Activated naive CD4-positive, alpha-beta T cell treated with anti-CD3 and anti-CD28 coated beads, Interleukin-2, amount 50 U/mL, for 24 hours (primary cell): ENCODE data around the gene LNPEP.

ENCODE experiments used
- H3K27ac Mint-ChIP-seq: one replicate; pipeline ENCODE4 v1.8.0; 2021; ENCODE audit warnings: mild to moderate bottlenecking, mixed read lengths
- H3K27me3 Mint-ChIP-seq: one replicate; pipeline ENCODE4 v1.8.0; 2021; ENCODE audit warnings: mixed read lengths
- H3K36me3 Mint-ChIP-seq: one replicate; pipeline ENCODE4 v1.8.0; 2021; ENCODE audit warnings: mixed read lengths
- H3K4me1 Mint-ChIP-seq: one replicate; pipeline ENCODE4 v1.8.0; 2021; ENCODE audit warnings: mixed read lengths
- H3K4me3 Mint-ChIP-seq: one replicate; pipeline ENCODE4 v1.8.0; 2021; ENCODE audit warnings: mild to moderate bottlenecking, mixed read lengths
- H3K9me3 Mint-ChIP-seq: one replicate; pipeline ENCODE4 v1.8.0; 2021; ENCODE audit warnings: mixed read lengths

Gene LNPEP

DNA sequence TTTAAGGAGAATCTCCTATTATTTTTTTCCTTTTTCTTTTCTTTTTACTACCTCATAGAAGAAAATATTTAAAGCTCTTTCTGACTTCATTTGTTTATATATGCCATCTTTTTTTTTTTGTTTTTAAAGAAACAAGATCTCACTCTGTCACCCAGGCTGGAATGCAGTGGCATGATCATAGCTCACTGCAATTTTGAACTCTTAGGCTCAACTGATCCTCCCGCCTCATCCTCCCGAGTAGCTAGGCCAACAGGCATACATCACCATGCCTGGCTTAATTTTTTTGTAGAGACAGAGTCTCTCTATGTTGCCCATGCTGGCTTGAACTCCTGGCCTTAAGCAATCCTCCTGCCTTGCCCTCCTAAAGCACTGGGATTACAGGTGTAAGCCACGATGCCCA lies 59.5 kb downstream of the LNPEP start:
- H3K36me3 Mint-ChIP-seq, result peaks cover 29% of the 10 kb centered on the region

DNA sequence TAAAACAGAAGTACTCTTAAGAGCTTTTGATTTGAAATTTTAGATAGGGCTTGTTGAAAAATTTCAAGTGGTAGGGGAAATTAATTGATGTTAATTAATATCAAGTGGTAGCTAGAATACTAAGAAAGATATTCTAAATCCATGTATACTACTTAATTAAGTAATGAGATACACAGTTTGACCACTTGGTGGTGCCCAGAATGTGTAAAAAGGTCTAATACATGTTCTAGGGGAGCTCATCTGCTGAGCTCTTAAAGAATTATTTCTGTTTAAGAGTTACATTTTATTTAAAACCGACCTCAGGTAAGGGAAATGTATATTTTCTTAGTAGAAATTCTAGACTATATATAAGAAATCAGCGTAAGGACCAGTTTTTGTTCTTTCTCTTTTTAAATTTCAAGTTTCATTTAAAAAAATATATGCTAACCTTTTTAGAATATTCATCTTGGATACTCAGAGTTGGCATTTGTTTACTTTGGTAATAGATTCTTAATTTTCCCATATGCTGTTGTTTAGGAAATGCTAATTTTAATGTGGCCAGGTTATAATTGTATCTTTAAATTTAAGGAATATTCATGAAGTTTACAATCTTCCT lies 61.5 kb downstream of the LNPEP start:
- Mint-ChIP-seq H3K4me1 (peaks cover 42% of the 10 kb centered on the region), H3K9me3 (no peaks in the 10 kb centered on the region), H3K27ac (peak overlapping the region; percentile 18), H3K27me3 (no peaks in the 10 kb centered on the region), H3K4me3 (no peak overlapping the region), H3K36me3 (peaks cover 20% of the 10 kb centered on the region)

More for the DNA sequence above, 59.5 kb downstream of the LNPEP start:
- peaks cover 56% of the 10 kb centered on the region for H3K4me1 Mint-ChIP-seq
- peak overlapping the region; percentile 87 for H3K27ac Mint-ChIP-seq
- no peak overlapping the region for H3K4me3 Mint-ChIP-seq
- no peaks in the 10 kb centered on the region for H3K27me3 Mint-ChIP-seq
- no peaks in the 10 kb centered on the region for H3K9me3 Mint-ChIP-seq

DNA sequence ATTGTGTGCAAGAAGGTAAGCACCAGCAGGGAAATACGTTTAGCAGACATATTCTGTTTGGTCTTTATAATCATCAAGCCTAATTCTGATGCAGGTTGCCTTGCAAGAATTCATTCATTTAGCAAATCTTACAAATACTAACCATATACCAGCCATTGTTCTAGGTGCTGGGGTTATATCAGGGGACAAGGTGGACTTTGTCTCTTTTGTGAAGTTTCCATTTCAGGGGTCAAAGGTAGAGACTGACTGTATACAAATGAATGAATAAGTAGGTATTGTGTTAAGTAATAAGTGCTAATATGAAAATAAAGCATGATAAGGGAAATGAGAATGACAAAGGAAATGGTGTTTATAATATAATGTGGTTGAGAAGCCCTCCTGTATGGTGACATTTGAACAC lies 64.0 kb downstream of the LNPEP start:
- Mint-ChIP-seq H3K9me3 (no peaks in the 10 kb centered on the region), H3K4me1 (peaks cover 26% of the 10 kb centered on the region), H3K27ac (peak overlapping the region; percentile 71), H3K36me3 (peaks cover 14% of the 10 kb centered on the region), H3K27me3 (no peaks in the 10 kb centered on the region), H3K4me3 (no peak overlapping the region)

DNA sequence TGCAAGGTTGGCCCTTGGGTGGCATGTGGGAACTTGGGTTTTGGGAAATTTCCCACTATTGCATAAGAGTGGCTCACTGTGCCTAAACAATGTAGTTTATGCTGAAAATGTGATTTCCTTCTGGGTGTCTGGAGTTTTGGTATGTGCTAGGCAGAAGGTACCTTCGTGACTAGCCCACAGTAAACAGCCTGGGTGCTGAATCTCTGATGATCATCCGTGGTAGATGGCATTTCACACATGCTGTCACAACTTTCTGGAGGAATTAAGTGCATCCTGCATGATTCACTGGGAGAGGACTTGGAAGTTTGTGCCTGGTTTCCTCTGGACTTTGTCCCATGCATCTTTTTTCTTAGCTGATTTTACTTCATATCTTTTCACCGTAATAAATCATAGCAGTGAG lies 64.5 kb downstream of the LNPEP start:
- no peak overlapping the region for H3K27ac Mint-ChIP-seq
- no peaks in the 10 kb centered on the region for H3K27me3 Mint-ChIP-seq
- H3K9me3 Mint-ChIP-seq, result no peaks in the 10 kb centered on the region
- no peak overlapping the region for H3K4me3 Mint-ChIP-seq
- H3K4me1 Mint-ChIP-seq, result peaks cover 26% of the 10 kb centered on the region
- peaks cover 13% of the 10 kb centered on the region for H3K36me3 Mint-ChIP-seq

DNA sequence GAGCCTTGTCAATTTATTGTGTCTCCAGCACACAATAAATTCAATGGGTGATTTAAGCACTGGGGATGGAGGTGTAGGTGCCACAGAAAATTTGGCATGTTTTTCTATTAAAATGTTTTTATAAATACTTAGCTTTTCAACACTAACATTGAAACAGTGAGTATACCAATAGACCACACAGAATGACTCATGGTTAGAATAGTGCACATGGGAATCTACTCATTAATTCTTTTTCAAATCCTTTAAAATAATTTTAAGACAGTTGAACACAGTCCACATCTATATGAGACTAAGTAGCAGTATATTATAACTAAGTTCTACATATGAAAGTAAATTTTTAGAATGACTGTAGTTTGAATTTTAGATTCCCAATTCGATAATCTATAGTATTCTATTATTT lies 67.1 kb downstream of the LNPEP start:
- peaks cover 15% of the 10 kb centered on the region for H3K36me3 Mint-ChIP-seq
- no peak overlapping the region for H3K4me3 Mint-ChIP-seq
- no peaks in the 10 kb centered on the region for H3K27me3 Mint-ChIP-seq
- H3K27ac Mint-ChIP-seq, result no peak overlapping the region
- H3K4me1 Mint-ChIP-seq, result peaks cover 33% of the 10 kb centered on the region
- no peaks in the 10 kb centered on the region for H3K9me3 Mint-ChIP-seq

DNA sequence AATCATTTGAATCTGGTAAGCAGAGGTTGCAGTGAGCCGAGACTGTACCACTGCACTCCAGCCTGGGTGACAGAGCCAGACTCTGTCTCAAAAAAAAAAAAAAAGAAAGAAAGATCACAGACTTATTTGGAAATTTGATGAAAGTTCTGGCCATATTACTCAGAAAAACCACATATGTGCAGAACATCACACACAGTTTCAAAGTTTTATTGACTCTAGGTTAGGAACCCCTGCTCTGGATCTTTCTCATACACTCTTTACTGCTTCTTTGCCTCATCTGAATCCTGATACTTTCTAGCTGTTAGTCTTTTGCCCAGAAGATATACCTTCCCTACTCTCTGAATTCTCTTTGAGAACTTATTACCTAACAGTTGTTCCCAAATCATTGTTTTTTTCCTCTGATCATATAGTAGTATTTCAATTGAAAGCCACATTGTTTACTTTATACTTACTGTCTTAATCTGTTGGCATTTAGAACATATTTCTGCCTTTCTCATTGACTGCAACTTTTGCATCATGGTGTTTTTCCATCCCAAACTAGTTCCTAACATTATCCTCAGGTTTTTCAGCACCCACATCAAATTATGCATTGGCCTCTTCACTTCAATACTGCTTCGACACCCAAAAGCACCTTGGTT lies 68.7 kb downstream of the LNPEP start:
- peaks cover 30% of the 10 kb centered on the region for H3K4me1 Mint-ChIP-seq
- peak overlapping the region; percentile 27 for H3K27ac Mint-ChIP-seq
- H3K4me3 Mint-ChIP-seq, result no peak overlapping the region

DNA sequence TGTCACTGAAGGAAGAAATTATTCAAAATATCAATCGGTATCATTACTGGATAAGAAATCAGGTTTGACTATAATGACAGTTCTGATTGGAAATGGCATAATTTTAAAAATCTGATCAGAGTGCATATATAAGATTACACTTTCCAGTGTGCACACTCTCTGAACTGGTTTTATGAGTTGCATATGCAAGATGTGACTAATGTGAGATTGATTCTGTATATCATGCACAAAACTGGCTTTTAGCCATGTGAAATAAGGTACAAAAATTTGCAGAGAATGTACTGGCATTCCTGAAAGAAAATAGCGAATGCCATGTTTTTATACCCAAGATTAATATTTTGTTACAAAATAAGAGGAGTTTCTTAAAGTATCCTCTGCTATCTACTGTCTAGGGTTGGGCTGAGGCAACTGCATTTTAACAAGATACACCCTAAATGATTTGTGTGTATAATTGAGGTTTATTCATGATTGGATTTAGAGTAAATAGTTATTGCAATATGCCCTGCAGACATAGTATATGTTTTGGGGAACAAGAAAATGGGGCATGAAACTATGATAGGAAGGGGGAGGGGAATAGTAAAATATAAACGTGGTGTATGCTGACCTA lies 70.7 kb downstream of the LNPEP start:
- Mint-ChIP-seq H3K9me3 (no peaks in the 10 kb centered on the region), H3K27me3 (no peaks in the 10 kb centered on the region), H3K4me3 (no peak overlapping the region), H3K36me3 (peaks cover 8% of the 10 kb centered on the region), H3K27ac (peak overlapping the region; percentile 47), H3K4me1 (peaks cover 47% of the 10 kb centered on the region)

More for the DNA sequence above, 68.7 kb downstream of the LNPEP start:
- Mint-ChIP-seq H3K9me3 (no peaks in the 10 kb centered on the region), H3K36me3 (peaks cover 6% of the 10 kb centered on the region), H3K27me3 (no peaks in the 10 kb centered on the region)

DNA sequence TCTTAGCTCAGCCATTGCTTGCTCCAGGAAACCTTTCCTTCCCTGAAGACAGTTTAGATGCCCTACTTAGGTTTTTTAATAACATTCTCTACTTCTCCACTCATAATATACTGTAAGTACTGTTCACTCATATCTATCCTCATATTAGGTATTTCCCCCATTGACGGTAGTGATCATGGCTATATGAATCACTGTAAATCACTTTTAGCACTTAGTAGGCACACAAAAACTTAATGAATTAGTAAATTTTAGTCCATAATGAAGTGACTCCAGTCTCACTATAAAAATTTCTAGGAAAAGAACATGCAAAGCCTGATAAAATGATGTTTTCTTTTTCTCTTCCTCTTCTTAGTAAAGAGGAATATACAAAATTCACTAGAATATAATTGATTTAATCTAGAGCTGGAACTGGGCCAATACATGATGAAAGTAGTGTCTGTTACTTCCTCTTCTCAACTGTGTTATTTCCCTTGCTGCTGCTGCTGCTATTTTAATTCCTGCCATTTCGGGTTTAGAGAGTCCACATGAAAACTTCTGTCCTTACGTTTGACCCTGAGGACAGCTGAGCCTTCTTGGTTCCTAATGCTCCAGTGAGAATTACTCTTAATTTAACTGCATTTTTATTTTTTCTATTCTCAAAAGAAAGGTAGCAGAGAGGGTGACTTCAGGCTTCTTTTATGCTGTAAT lies 73.5 kb downstream of the LNPEP start:
- Mint-ChIP-seq H3K27ac (peak overlapping the region; percentile 86), H3K9me3 (no peaks in the 10 kb centered on the region), H3K4me1 (peaks cover 51% of the 10 kb centered on the region), H3K4me3 (peak overlapping the region; percentile 64), H3K27me3 (no peaks in the 10 kb centered on the region), H3K36me3 (peaks cover 15% of the 10 kb centered on the region)

DNA sequence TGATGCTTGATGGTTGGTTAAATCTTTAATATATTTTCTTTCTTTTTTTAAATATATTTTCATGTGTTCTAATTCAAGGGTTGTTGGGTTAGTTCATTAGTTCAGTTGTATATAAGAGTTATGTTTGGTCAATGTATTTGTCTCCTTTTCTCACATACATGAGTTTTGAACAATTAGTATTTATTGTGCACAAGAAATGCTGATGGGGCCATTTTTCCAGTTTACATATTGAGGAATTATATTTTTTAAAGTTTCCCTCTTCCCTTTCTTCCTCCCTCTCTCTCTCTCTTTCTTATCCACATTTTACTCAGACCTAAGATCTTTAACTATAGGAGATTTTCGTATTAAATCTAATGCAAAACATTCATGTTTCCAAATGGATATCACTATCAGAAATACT lies 74.0 kb downstream of the LNPEP start:
- peaks cover 18% of the 10 kb centered on the region for H3K36me3 Mint-ChIP-seq
- H3K4me3 Mint-ChIP-seq, result peak overlapping the region; percentile 39

DNA sequence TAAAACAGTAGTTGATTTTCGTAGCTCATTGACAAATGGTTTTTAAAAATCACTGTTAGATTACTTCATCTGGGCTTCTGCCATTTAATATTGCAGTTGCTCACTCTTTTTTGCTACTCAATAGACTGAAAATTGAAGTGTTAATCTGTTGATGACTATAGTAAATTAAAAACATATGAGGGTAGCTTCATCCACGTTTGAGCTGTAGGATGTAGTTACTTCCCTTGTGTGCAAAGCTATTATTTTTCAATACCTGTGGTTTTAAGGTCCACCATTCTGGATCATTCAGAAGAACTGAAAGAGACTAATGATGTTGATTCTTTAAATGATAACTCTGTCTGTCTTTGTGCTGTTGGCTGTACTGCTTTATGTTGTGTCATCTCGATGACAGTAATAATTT lies 74.7 kb downstream of the LNPEP start:
- Mint-ChIP-seq H3K9me3 (no peaks in the 10 kb centered on the region), H3K27ac (no peak overlapping the region), H3K4me1 (peaks cover 48% of the 10 kb centered on the region)

More for the DNA sequence above, 74.0 kb downstream of the LNPEP start:
- Mint-ChIP-seq H3K9me3 (no peaks in the 10 kb centered on the region), H3K27ac (peak overlapping the region; percentile 82), H3K4me1 (peaks cover 49% of the 10 kb centered on the region), H3K27me3 (no peaks in the 10 kb centered on the region)

DNA sequence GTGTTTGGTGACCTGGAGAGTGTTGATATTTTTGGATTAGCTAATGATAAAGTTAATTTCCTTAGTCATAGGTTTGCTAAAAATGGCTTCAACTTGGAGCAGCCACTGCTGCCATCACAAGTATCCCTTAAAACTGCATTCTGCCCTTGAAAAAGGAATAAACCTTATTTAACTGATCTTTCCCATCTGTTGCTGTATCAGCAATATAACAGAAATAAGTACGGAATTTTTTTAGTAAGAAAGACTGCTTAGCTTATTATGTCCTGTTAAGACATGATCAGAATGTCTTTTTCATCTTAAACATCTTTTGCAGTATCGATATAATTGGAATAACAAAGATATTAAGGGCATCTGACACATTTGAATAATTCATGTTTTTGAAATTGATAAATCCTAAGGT lies 75.7 kb downstream of the LNPEP start:
- peaks cover 20% of the 10 kb centered on the region for H3K36me3 Mint-ChIP-seq
- no peak overlapping the region for H3K27ac Mint-ChIP-seq

More for the DNA sequence above, 74.7 kb downstream of the LNPEP start:
- Mint-ChIP-seq H3K4me3 (no peak overlapping the region), H3K27me3 (no peaks in the 10 kb centered on the region), H3K36me3 (peaks cover 18% of the 10 kb centered on the region)

DNA sequence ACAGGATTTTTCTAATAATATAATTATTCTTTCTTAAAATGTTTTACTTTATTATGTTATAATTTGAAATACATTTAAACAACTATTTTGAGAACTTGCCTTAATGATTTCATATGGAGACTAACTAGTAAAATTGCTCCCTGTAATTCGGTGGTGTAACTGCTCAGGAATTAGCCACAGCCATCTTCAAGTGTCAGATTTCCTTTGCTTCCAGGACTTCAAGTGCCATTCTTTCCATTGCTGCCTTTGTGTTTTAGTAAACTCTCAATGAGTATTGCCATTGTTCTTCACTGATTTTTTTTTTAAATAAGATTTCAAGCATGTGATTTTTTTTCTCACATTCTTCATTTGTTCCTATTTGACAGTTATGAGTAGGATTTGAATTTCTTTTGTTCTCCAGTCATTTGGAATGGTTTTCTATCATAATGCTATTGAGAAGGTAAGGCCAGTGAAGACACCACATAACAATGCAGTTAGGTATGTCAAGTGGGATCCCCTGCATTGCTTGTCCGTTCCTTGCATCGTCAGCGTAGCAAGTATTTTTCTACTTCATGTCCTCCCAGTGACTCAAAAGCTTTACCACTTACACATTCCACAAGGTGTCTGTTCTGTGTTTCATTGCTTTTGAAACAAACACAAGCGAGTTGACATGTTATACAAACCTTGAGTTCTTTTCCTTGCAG lies 83.7 kb downstream of the LNPEP start:
- Mint-ChIP-seq H3K27ac (no peak overlapping the region), H3K27me3 (no peaks in the 10 kb centered on the region), H3K4me1 (peaks cover 49% of the 10 kb centered on the region), H3K9me3 (no peaks in the 10 kb centered on the region), H3K4me3 (no peak overlapping the region), H3K36me3 (peaks cover 17% of the 10 kb centered on the region)

More for the DNA sequence above, 75.7 kb downstream of the LNPEP start:
- no peaks in the 10 kb centered on the region for H3K27me3 Mint-ChIP-seq
- H3K4me1 Mint-ChIP-seq, result peaks cover 41% of the 10 kb centered on the region
- no peaks in the 10 kb centered on the region for H3K9me3 Mint-ChIP-seq
- no peak overlapping the region for H3K4me3 Mint-ChIP-seq

DNA sequence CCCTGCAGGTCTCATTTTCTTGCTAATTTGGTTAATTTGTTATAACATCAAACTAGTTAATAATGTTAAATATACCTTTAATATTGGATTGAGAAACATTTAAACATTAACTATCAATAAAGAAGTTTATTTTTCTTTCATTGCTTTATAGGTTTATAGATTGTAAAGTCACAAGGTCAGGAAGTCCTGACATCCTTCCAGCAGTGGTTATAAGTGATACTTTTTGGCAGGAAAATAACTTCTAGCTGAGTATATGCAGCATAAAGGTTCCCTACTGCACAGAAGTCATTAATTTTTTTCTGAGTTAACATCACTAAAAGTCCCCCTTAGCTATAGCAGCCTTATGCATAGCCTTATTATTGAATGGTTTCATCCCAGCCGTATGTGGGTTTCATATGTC lies 85.5 kb downstream of the LNPEP start:
- Mint-ChIP-seq H3K36me3 (peaks cover 10% of the 10 kb centered on the region), H3K4me1 (peaks cover 40% of the 10 kb centered on the region)

DNA sequence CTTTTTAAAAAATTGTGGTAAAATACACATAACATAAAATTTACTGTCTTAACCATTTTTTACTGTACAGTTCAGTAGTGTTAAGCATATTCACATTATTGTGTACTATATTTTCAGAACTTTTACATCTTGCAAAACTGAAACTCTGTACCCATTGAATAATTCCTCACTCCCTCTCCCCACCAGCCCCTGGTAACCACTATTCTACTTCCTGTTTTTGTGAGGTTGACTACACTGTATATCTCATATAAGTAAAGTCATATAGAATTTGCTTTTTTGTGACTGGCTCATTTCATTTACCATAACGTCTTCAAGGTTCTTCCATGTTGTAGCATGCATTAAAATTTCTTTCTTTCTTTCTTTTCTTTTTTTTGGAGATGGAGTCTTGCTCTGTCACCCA lies 87.0 kb downstream of the LNPEP start:
- Mint-ChIP-seq H3K36me3 (peaks cover 15% of the 10 kb centered on the region), H3K4me1 (peaks cover 35% of the 10 kb centered on the region), H3K4me3 (no peak overlapping the region), H3K9me3 (no peaks in the 10 kb centered on the region), H3K27me3 (no peaks in the 10 kb centered on the region), H3K27ac (peak overlapping the region; percentile 55)

More for the DNA sequence above, 85.5 kb downstream of the LNPEP start:
- Mint-ChIP-seq H3K27ac (no peak overlapping the region), H3K27me3 (no peaks in the 10 kb centered on the region), H3K9me3 (no peaks in the 10 kb centered on the region), H3K4me3 (no peak overlapping the region)

DNA sequence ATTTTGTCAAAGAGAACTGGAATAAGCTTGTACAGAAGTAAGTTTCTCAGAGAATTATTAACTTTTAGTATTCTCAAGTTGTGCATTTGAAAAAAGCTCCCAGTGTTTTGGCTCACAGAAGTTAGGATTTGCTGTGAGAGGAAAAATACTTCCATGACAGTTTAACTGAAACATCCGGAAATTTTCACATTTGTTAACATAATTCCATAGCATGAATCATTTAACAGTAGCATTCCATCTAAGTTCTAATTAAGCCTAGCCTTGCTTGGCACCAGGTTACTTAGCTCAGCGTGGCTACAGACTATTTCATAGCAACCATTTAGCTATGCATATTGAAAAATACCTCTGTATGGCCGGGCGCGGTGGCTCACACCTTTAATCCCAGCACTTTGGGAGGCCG lies 90.8 kb downstream of the LNPEP start:
- Mint-ChIP-seq H3K27ac (no peak overlapping the region), H3K27me3 (no peaks in the 10 kb centered on the region), H3K4me3 (no peak overlapping the region), H3K36me3 (peaks cover 30% of the 10 kb centered on the region), H3K9me3 (no peaks in the 10 kb centered on the region), H3K4me1 (peaks cover 20% of the 10 kb centered on the region)
